NCI-H460 (cell line): ENCODE results near the gene DEFB129. TPM values are rescaled to one million over a fixed set of nuclear protein-coding genes. Genes with fewer than 3 reads are reported as not detected.
A peak's percentile ranks its signal among the peaks of the same experiment; 100 is the strongest.
"Not testable (repeated sequence)": the region's sequence is repeated elsewhere in the genome, so short reads cannot be mapped to it uniquely, and the experiment has no call there.

Source experiments
- DNase-seq: peaks from one replicate; pipeline ENCODE4 v3.0.0-alpha.2; 2016; ENCODE audit warnings: low read depth; ENCODE audit errors: extremely low read depth
- total RNA-seq: library from RNA; depleted of rRNA; stranded (reverse); fragments of >200 nt; shearing (Covaris generic); gene quantifications from 2 replicates; pipeline ENCODE4 v1.2.3, GENCODE V29; 2014

The DEFB129 gene
- total RNA-seq, 1 experiment from 2014 or later, result not detected

DNA sequence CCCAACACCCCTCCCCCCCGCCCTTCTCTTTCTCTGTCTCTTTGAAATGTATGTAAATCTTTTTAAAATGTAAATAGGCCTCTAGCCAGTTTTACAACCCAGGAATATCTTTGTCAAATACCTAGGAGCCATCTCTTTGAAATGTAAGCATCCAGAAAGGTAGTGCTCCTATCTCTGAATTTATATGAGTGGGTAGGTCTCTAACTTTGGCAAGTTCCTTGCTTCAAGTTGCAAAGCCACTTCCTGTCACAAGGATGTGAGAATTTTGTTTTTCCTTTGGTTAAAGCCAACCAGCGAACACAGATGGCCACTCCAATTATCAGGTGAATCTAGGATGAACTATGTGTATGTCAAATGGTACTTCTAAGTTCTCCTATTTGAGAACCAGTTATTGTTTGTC is 24.3 kb downstream of the DEFB129 start:
- DNase-seq, result no peak

DNA sequence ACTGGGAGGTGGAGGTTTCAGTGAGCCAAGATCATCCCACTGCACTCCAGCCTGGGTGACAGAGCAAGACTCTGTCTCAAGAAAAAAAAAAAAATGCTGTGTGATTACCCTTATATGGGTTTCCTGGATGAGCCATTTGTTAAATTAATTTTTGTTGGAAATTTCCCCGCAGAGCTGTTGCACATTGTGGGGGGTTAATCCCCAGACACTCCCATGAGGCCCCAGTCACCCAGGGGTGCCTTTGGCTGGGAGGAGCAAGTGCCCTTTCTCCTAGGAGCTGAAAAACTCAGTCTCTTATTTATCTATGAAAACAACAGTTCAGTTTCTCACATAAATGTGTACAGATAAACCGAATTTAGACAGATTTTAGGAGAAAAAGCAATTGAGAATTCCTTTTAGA is 25.7 kb downstream of the DEFB129 start:
- no peak for DNase-seq

DNA sequence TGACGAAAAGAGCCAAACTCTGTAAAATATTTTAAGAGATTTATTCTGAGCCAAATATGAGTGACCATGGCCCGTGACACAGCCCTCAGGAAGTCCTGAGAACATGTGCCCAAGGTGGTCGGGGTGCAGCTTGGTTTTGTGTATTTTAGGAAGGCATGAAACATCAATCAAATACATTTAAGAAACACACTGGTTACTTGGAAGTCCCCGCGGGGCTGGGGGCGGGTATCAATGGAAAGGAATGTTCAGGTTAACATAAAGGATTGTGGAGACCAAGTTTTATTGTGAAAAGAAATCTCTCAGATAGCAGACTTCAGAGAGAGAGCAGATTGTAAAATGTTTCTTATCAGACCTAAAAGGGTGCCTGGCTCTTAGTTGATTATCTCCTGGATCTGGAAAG is 26.4 kb downstream of the DEFB129 start:
- DNase-seq, result not testable (repeated sequence)

DNA sequence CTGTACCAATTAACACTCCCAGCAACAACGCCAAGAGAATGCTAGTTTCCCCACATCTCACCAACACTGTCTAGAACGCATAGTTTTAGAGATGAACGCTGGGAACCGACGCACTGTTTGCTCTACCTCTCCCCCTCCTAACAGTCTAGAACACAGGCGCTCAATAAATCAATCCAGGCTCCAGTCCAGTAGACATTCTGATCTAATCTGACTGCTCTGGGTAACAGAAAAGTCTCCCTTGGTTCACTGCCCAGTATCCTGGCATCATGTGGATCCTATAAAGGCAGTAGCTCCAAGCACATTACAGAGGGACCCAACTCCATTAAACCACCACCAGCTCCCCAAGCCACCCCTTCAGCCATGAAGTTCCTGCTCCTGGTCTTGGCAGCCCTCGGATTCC is 30.4 kb downstream of the DEFB129 start, which contains the start of gene DEFB132:
TSS of gene DEFB132 (plus strand) at position 306 of the 400 bp plus-strand sequence. CDS start at position 361, 55 bp downstream.
- no peak for DNase-seq

DNA sequence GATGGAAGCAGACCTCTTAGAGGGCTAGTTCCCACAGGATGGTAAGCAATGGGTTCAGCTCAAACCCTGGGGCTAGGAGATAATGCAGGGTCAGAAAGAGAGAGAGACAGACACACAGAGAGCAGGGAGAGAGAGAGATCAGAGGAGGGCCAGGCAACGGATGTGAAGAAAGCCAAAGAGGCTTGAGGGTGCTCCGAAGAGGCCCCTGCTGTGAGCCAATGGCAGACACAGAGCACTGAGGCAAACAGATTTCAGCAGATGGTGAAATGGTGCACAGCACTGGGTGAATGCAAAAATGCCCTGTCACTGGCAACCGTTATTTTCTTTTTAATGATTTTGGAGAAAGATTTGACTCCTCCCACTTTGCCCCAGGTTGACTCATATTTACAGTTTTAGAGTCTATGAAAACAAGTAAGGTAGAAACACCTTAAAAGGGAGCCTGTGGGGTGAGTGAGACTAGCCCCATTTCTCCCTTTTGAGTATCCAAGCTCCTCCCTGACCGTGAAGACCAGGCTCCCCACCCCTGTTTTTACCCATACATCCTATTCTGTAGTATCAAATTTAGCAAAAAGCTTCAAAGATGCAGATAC is 31.3 kb downstream of the DEFB129 start:
- DNase-seq, result no peak

DNA sequence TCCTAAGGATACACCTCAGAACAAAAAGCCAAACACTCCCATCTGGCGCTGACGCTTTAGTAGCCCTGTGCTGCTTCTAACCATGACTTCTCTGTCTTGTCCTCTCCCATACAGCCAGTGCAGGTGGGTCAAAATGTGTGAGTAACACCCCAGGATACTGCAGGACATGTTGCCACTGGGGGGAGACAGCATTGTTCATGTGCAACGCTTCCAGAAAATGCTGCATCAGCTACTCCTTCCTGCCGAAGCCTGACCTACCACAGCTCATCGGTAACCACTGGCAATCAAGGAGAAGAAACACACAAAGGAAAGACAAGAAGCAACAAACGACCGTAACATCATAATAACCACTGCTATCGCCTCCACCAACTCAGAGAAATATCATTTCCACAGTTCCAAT is 31.9 kb downstream of the DEFB129 start:
- peak; percentile 9 for DNase-seq

DNA sequence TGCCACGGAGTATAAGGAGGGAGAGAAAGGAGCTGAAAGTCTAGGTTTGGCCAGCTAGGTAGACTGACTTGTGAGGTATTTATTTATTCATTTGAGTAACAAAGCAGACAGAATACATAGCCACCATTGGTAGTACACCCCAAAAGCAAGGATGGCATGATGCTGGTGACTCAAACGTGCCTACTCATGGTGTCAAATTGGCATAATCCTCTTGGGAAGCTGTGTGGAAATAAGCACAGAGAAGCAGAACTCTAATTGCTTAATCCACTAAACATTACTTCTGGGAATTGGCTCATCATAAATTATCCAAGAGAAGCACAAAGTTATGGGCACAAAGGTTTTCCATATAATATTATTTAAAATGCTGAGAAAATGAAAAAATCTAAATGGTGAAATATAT is 32.9 kb downstream of the DEFB129 start:
- DNase-seq, result no peak

DNA sequence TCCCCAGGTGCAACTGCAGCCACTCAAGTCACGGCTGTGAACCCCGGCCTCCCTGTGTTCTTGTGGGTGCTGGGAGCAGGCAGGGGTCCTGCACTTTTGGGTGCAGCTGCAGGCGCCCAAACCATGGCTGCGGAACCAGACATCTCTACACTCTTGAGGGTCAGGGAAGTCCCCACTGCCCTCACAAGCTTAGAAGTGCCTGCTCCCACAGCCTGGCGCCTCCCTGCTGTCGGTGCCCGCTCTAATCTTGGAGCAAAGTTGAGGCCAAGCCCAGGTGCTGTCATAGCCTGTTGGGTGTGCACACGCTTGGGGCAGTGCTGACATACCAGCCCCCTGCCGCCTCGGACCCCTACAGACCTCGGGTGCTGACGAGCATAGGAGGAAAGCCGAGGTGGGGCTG is 36.6 kb downstream of the DEFB129 start:
- DNase-seq, result no peak

DNA sequence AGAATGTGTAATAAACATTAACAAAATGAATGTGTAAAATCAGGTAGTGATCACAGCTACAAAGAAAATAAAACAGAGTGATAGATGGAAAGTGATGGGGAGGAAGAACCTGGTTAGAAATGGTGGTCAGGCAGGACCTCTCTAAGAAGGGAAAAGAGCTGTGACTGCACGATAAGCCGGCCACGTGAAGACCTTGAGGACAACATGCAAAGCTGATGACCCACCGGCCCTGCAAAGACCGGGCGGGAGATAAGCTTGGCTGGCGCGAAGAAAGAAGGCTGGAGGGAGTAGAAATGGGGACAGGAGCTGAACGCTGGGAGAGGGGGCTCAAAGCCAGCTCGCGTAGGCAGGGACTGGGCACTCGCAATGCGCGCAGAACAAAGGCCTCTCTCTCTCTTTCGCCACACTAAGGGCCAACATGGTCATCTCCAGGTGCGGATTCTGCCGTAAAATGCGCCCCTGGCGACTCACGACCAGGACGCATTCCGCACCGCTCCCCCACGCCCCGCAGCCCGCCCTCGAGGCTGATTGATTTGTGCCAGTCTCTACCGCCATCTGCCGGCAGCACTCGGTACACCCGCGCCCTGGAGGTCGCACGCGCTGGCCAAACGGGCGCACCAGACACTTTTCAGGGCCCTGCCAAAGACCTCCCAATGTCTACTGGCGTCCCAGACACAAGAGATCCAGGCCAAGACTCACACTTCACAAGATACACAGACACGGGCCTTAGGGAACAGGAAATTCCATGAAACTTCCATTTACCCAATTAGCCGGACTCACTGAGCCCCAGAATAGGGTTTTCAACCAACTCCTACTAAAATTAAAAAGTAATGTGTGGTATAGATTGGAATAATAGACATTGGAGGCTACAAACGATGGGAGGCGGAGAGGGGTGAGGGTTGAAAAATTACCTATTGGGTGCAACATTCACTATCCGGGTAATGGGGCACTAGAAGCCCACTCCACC is 39.8 kb downstream of the DEFB129 start:
- DNase-seq, result peak; percentile 76

DNA sequence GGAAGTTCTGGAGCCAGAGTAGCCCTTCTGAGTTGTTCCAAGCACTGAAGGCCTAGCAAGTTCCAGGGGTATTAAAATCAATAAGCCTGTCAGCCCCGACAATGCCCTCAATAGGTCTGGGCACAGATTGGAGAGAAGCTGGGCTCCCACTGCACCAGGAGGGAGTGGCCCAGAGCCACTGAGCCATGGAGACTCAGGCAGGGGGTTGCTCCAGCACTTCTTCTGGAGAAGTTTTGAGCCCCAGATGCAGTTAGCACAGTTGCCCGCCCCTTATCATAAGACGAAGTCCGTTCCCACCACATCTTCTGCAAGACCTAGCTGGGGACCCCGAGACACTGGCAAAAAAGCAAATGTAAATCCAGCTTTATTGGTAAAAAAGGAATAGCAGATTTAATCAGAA is 43.5 kb downstream of the DEFB129 start:
- no peak for DNase-seq

DNA sequence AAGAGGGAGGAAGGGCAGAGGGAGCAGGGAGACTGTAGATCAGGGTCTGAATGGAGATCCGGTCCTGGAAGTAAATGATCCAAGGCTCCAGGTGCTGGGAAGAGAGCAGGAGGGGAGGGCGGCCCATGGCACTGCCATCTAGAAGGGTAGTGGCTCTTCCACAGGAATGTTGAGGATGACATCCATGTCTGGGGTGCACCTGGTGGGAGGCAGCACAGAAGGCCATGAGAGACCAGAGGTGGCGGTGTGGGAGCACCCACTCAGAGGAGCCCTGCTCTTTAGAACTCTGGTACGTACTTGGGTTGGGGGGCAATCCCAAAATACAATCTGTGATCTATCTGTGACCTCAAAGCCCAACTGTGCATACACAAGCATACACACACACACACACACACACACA is 44.0 kb downstream of the DEFB129 start:
- no peak for DNase-seq

DNA sequence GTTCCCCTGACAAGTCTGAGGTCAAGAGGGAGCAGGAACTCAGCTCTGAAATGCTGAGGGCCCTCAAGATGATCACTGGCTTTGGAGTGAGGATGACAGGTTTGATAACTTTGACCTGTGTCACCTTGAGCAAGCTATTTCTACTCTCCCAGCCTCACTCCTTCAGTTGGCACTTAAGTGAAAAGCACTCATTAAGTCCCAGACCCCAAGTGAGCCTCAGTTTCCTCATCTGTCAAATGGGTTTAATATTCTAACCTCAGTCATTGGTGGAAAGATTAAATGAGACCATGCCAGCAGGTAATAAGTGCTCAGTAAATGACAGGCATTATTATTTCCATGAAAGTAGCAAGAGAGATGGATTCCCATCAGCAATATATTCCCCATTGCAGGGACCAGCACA is 44.5 kb downstream of the DEFB129 start:
- no peak for DNase-seq

DNA sequence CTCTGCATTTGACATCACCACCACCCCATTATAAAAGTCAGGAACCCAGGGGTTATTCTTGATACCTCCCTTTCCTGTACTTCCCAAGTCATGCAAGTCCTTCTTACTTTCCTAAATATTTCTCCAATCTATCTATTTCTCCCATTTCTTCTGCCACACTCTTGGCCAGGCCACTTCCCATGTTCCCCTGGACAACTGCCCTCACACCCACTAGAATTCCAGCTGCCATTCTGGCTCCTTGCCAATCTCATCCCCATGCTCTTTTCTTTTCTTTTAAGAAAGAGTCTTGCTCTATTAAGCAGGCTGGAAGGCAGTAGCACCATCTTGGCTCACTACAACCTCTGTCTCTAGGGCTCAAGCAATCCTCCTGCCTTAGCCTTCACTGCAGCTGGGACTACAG is 45.7 kb downstream of the DEFB129 start:
- DNase-seq, result no peak

DNA sequence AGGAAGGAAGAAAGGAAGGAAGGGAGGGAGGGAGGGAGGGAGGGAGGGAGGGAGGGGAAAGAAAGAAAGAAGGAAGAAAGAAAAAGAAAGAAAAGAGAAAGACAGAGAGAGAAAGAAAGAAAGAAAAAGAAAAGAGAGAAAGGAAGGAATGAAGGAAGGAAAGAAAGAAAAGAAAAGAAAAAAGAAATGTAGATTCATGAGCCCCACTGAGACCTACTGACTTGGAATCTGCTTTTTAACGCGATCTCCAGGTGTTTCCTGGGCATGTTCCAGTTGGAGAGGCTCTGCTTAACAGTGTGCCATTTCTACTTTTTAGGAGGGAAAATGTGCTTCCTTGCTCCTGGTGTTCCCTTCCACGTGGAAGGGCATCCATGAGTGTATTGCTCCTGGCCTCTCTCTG is 46.8 kb downstream of the DEFB129 start:
- no peak for DNase-seq

DNA sequence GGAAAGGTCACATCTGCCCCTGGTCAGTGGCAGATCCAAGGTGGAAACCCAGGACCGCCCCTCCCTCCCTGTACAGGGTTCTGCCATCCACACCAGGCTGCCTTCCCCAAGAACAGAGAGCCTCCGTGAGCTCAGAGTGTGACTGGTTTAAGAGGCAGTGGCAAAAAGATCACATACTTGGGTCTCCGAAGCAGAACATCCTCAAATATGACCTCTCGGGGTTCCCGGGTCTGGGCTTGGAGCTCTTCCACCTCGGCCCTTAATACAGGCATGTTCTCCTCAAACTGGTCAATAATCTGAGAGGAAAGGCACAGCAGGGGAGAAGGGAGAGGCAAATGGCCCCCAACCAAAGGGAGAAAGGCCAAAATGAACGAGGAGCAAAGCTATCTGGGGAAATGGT is 48.7 kb downstream of the DEFB129 start:
- no peak for DNase-seq

DNA sequence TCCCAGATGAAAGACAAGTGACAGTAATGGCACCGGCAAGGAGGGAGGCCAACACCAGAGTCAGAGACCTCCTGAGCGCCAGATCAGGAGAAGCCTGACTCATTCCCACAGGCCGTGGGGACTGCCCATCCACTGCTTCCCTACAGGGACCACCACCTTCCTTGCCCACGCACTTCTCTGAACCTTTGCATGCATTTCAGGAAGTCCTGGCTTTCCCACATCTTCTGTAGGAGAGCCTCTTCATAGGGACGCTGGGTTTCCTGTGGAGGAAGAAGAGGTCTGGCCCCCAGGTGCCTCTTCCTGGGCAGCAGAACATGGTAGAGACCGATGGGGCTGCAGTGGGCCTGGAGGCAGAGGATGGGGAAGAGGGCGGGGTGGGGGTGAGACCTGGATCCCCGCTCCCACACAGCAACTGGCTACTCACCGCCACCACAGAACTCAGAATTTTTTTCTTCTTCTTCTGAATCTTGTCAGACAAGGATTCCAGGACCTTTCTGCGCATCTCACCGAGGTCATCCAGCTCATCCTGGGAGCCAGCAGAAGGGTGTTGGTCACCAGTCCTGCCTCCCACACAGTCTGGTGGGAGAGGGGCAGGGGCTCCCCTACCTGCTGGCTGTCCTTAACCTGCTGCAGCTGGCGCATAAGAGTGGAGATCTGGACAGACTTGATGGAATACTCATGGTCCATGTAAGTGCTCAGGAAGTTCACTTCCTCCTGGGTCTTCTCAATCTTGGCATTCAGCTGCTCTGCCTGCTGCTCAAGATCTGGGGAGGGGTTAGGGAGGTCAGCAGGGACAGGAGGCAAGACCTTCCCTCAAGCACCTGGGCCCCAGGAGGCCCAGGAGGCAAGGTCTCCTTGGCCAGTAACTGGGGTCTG is 49.8 kb downstream of the DEFB129 start:
- DNase-seq, result no peak

DNA sequence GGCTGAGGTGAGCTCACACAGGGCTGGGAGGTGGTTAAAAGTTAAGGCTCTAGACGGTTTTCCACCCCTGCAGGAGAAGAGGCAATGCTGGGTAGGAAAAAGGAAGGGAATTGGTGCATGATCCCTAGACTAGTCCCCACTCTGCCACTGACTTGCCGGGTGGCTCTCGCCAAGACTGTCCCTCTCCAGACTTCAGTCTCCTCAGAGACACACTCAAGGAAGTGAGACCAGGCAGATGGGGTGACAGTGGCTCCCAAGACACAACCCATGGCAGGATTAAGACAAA is 50.4 kb downstream of the DEFB129 start:
- no peak for DNase-seq

DNA sequence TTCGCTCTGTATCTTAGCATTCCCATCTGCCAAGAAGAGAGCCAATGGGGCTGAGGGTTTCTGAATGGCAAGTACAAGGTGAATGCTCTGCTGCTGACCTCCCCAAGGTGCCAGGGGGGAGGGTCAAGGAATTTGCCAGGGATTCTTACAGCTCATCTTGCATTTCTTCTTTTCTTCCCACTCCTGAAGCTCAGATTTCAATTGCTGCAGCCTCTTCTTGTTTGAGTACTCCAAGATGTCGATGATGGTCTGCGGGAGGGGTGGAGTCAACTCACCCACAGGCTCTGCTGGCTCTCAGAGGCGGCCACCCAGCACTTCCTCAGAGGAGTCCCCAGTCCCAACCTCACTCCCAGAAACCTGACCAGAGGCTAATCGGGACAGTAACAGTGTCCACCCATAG is 51.1 kb downstream of the DEFB129 start:
- no peak for DNase-seq

DNA sequence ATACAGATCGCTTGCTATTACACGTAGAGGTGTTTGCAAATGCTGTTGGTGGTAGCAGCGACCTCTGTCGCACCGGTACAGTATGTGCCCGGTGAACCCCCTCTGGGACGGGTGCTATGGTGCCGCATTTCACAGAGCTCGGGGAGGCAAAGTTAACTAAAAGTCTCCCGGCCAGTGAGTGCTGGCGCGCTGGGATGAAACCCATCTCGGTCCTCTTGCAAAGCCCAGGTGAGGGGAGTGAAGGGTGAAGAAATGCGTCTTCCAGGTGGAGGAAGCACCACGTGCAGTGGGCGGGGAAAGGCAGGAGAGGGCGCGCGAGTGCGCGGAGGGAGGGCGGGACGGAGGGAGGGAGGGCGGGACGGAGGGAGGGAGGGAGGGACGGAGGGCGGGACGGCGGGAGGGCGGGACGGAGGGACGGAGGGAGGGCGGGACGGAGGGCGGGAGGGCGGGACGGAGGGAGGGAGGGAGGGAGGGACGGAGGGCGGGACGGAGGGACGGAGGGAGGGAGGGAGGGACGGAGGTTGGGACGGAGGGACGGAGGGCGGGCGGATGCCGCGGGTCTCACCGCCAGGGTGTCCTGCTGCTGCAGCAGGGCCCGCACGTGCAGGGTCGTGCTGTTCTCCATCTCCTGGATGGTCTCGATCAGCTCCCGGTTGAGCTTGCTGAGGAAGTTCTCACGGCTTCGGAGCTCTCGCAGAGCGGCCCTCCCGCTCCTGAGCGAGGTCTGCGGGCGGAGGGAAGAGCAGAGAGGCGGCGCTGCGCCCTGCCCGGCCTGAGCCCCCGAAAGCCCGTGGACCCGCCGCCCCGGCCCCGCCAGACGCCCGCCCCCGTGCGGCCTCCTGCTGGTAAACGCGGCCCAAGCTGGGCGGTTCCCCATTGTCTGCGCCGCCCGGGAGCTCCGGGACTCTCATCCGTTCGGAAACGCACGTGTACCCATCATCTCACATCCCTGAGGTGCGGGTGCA is 51.8 kb downstream of the DEFB129 start:
- DNase-seq, result no peak
